HepG2 (cell line): ENCODE results near the gene SAPCD1. TPM values are rescaled to one million over a fixed set of nuclear protein-coding genes. Genes with fewer than 3 reads are reported as not detected.

Experiments used
- CCDC6 ChIP-seq: sonication (generic); formaldehyde crosslinking; IDR thresholded peaks from 2 replicates; pipeline ENCODE4 v1.8.1; 2022; ENCODE audit warnings: mild to moderate bottlenecking, missing genetic modification reagents, moderate library complexity
- FOXK1 ChIP-seq: sonication (generic); formaldehyde crosslinking; IDR thresholded peaks from 2 replicates; pipeline ENCODE4 v1.4.0; 2020; ENCODE audit warnings: low read depth, missing genetic modification reagents, borderline replicate concordance
- MBNL3 ChIP-seq: fragments of 250-450 bp; sonication (Bioruptor Pico); conservative IDR thresholded peaks from 2 replicates; pipeline ENCODE4 v1.8.0; 2022; ENCODE audit warnings: mild to moderate bottlenecking, inconsistent platforms
- SAP130 ChIP-seq: IDR thresholded peaks from 2 replicates; pipeline ENCODE4 v1.6.1; 2016; ENCODE audit warnings: low read depth
- SRSF1 ChIP-seq: fragments of 200-400 bp; formaldehyde crosslinking; optimal IDR thresholded peaks from 2 replicates; pipeline ENCODE3; 2017; ENCODE audit warnings: mild to moderate bottlenecking, low read depth, low read length, moderate library complexity
- SYNCRIP ChIP-seq: fragments of 200-400 bp; formaldehyde crosslinking; IDR thresholded peaks from 2 replicates; pipeline ENCODE4 v1.6.1; 2018; ENCODE audit warnings: mild to moderate bottlenecking, low read depth, low read length; ENCODE audit not compliant: insufficient read depth
- TEAD3 ChIP-seq: optimal IDR thresholded peaks from 2 replicates; pipeline ENCODE3; 2016; ENCODE audit warnings: borderline replicate concordance
- ZBTB20 ChIP-seq: sonication (generic); formaldehyde crosslinking; IDR thresholded peaks from 2 replicates; pipeline ENCODE4 v1.8.1; 2023; ENCODE audit warnings: missing genetic modification reagents, low read depth, mild to moderate bottlenecking, borderline replicate concordance
- ZKSCAN1 ChIP-seq: fragments of 150-350 bp; IDR thresholded peaks from 2 replicates; pipeline ENCODE4 v1.6.1; 2014; ENCODE audit warnings: low read length
- ZNF709 ChIP-seq: sonication (generic); formaldehyde crosslinking; IDR thresholded peaks from 2 replicates; pipeline ENCODE4 v1.5.0; 2020; ENCODE audit warnings: mild to moderate bottlenecking, missing genetic modification reagents
- ZSCAN21 ChIP-seq: sonication (generic); formaldehyde crosslinking; IDR thresholded peaks from 2 replicates; pipeline ENCODE4 v1.8.0; 2022; ENCODE audit warnings: mild to moderate bottlenecking, missing genetic modification reagents, moderate library complexity, borderline replicate concordance
- polyA plus RNA-seq, 8 experiments: library from polyadenylated mRNA; depleted of rRNA in 3 of 8; stranded (reverse) in 7 of 8; unstranded in 1 of 8; fragments of >200 nt; fragmentation: Illumina TruSeq in 4 of 8; extraction: Trizol in 4 of 8; gene quantifications; 2 replicates each; pipeline versions ENCODE4 v1.2.1 to v1.2.3, GENCODE V29; 2011 to 2016; ENCODE audit warnings: low read depth in 4 of 8, missing spikeins in 1 of 8, mixed read lengths in 1 of 8; ENCODE audit not compliant: insufficient read depth in 1 of 8
- total RNA-seq, 5 experiments: library from RNA; depleted of rRNA; stranded (reverse); fragments of >200 nt; fragmentation: Illumina TruSeq; extraction: Trizol; gene quantifications; 2 replicates each; pipeline ENCODE4 v1.2.3, GENCODE V29; 2016; ENCODE audit warnings: low read depth in 1 of 5
- TF ChIP-seq, protein P1 (sequence below): sonication (generic); formaldehyde crosslinking; IDR thresholded peaks from 2 replicates; pipeline ENCODE4 v1.5.1; 2020; ENCODE audit warnings: missing genetic modification reagents, mild to moderate bottlenecking, borderline replicate concordance
- TF ChIP-seq, protein P2 (sequence below): sonication (generic); formaldehyde crosslinking; IDR thresholded peaks from 2 replicates; pipeline ENCODE4 v1.4.0; 2020; ENCODE audit warnings: mild to moderate bottlenecking, low read depth, missing genetic modification reagents
- TF ChIP-seq, protein P3 (sequence below): sonication (generic); formaldehyde crosslinking; IDR thresholded peaks from 2 replicates; pipeline ENCODE4 v1.4.0; 2020; ENCODE audit warnings: mild to moderate bottlenecking, missing genetic modification reagents, borderline replicate concordance
- TF ChIP-seq, protein P4 (sequence below): sonication (generic); formaldehyde crosslinking; IDR thresholded peaks from 2 replicates; pipeline ENCODE4 v1.8.1; 2023; ENCODE audit warnings: missing genetic modification reagents, mild to moderate bottlenecking, borderline replicate concordance
- TF ChIP-seq, protein P5 (sequence below): sonication (generic); formaldehyde crosslinking; IDR thresholded peaks from 2 replicates; pipeline ENCODE4 v1.5.1; 2020; ENCODE audit warnings: mild to moderate bottlenecking, missing genetic modification reagents

SAPCD1 gene
- total and polyA plus RNA-seq, 2 of the 13 experiments (the other 11 are each of a cell fraction or from before 2014, with no cell fraction given), result 2.5 to 3.9 TPM

DNA sequence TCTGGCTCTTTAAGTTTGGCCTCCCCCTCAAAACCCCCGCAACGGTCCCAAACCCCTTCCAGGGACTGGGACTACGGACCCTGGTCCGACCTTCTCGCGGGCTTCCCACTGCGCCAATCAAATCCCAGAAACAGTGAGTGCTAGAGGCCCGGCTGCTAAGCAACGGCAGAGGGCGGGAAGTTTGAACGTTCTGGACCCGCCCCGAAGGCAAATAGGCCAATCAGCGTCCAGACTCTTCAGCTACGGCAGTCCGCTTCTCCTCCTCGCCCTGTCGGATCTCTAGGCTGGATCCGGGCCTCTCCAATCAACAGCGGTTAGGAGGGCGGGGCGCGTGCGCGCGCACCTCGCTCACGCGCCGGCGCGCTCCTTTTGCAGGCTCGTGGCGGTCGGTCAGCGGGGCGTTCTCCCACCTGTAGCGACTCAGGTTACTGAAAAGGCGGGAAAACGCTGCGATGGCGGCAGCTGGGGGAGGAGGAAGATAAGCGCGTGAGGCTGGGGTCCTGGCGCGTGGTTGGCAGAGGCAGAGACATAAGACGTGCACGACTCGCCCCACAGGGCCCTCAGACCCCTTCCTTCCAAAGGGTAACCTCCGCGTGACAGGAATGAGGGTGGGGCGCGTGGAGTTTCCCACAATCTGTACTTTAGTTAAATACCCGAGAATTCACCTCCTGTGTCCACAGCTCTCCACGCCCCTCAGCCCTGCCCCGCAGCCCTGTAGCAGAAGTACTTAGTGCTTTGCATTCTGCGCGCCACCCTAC, 22.6 kb upstream of the SAPCD1 start, which contains the start of gene MSH5 (continued):
- TF ChIP-seq MBNL3 (CRISPR knock-in tag) (no peak), SRSF1 (no peak), CCDC6 (CRISPR knock-in tag) (peak; percentile 98), ZSCAN21 (CRISPR knock-in tag) (peak; percentile 94), ZNF709 (peak; percentile 96), FOXK1 (peak; percentile 72; the same call in 1 of the 2 replicates), ZBTB20 (CRISPR knock-in tag) (0 out of 2 replicates have a peak, but pooled peaks have one; percentile 57), ZKSCAN1 (no peak), SYNCRIP (no peak), TEAD3 (CRISPR knock-in tag) (peak; percentile 72), SAP130 (CRISPR knock-in tag) (peak; percentile 97)
- TF ChIP-seq, protein P1, sequence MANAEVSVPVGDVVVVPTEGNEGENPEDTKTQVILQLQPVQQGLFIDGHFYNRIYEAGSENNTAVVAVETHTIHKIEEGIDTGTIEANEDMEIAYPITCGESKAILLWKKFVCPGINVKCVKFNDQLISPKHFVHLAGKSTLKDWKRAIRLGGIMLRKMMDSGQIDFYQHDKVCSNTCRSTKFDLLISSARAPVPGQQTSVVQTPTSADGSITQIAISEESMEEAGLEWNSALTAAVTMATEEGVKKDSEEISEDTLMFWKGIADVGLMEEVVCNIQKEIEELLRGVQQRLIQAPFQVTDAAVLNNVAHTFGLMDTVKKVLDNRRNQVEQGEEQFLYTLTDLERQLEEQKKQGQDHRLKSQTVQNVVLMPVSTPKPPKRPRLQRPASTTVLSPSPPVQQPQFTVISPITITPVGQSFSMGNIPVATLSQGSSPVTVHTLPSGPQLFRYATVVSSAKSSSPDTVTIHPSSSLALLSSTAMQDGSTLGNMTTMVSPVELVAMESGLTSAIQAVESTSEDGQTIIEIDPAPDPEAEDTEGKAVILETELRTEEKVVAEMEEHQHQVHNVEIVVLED (CRISPR knock-in tag), result peak; percentile 83; the same call in 1 of the 2 replicates
- TF ChIP-seq, protein P2, sequence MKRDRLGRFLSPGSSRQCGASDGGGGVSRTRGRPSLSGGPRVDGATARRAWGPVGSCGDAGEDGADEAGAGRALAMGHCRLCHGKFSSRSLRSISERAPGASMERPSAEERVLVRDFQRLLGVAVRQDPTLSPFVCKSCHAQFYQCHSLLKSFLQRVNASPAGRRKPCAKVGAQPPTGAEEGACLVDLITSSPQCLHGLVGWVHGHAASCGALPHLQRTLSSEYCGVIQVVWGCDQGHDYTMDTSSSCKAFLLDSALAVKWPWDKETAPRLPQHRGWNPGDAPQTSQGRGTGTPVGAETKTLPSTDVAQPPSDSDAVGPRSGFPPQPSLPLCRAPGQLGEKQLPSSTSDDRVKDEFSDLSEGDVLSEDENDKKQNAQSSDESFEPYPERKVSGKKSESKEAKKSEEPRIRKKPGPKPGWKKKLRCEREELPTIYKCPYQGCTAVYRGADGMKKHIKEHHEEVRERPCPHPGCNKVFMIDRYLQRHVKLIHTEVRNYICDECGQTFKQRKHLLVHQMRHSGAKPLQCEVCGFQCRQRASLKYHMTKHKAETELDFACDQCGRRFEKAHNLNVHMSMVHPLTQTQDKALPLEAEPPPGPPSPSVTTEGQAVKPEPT, result peak; percentile 99
- TF ChIP-seq, protein P3, sequence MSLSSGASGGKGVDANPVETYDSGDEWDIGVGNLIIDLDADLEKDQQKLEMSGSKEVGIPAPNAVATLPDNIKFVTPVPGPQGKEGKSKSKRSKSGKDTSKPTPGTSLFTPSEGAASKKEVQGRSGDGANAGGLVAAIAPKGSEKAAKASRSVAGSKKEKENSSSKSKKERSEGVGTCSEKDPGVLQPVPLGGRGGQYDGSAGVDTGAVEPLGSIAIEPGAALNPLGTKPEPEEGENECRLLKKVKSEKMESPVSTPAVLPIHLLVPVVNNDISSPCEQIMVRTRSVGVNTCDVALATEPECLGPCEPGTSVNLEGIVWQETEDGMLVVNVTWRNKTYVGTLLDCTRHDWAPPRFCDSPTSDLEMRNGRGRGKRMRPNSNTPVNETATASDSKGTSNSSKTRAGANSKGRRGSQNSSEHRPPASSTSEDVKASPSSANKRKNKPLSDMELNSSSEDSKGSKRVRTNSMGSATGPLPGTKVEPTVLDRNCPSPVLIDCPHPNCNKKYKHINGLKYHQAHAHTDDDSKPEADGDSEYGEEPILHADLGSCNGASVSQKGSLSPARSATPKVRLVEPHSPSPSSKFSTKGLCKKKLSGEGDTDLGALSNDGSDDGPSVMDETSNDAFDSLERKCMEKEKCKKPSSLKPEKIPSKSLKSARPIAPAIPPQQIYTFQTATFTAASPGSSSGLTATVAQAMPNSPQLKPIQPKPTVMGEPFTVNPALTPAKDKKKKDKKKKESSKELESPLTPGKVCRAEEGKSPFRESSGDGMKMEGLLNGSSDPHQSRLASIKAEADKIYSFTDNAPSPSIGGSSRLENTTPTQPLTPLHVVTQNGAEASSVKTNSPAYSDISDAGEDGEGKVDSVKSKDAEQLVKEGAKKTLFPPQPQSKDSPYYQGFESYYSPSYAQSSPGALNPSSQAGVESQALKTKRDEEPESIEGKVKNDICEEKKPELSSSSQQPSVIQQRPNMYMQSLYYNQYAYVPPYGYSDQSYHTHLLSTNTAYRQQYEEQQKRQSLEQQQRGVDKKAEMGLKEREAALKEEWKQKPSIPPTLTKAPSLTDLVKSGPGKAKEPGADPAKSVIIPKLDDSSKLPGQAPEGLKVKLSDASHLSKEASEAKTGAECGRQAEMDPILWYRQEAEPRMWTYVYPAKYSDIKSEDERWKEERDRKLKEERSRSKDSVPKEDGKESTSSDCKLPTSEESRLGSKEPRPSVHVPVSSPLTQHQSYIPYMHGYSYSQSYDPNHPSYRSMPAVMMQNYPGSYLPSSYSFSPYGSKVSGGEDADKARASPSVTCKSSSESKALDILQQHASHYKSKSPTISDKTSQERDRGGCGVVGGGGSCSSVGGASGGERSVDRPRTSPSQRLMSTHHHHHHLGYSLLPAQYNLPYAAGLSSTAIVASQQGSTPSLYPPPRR (CRISPR knock-in tag), result peak; percentile 87
- TF ChIP-seq, protein P4, sequence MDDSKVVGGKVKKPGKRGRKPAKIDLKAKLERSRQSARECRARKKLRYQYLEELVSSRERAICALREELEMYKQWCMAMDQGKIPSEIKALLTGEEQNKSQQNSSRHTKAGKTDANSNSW (CRISPR knock-in tag), result peak; percentile 88; the same call in 1 of the 2 replicates
- TF ChIP-seq, protein P5, sequence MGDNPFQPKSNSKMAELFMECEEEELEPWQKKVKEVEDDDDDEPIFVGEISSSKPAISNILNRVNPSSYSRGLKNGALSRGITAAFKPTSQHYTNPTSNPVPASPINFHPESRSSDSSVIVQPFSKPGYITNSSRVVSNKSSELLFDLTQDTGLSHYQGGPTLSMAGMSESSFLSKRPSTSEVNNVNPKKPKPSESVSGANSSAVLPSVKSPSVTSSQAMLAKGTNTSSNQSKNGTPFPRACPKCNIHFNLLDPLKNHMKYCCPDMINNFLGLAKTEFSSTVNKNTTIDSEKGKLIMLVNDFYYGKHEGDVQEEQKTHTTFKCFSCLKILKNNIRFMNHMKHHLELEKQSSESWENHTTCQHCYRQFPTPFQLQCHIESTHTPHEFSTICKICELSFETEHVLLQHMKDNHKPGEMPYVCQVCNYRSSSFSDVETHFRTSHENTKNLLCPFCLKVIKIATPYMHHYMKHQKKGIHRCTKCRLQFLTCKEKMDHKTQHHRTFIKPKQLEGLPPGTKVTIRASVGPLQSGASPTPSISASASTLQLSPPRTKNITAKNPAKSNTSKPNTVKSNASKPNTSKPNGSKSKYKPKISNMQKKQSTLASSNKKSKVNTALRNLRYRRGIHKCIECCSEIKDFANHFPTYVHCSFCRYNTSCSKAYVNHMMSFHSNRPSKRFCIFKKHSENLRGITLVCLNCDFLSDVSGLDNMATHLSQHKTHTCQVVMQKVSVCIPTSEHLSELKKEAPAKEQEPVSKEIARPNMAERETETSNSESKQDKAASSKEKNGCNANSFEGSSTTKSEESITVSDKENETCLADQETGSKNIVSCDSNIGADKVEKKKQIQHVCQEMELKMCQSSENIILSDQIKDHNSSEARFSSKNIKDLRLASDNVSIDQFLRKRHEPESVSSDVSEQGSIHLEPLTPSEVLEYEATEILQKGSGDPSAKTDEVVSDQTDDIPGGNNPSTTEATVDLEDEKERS (CRISPR knock-in tag), result peak; percentile 79
